WTC11 (cell line): ENCODE measurements around the gene PIGV. TPM values are rescaled to one million over a fixed set of nuclear protein-coding genes. Genes with fewer than 3 reads are reported as not detected.

Experiments used
- ATAC-seq: fragments of 200-7000 bp; cut with Tn5 transposase; 2 replicates; pipeline ENCODE4 v1.10.0; 2021; ENCODE audit warnings: mild to moderate bottlenecking, moderate library complexity
- CTCF ChIA-PET: fragments of 300-600 bp; sonication (Branson Sonifier 250); formaldehyde crosslinking; loops from one replicate; lab custom pipeline; 2021; ENCODE audit warnings: antibody characterized with exemption; lab: Charles Lee
- POLR2A ChIA-PET: fragments of 350-600 bp; sonication (Branson Sonifier 250); formaldehyde crosslinking; loops from one replicate; lab custom pipeline; 2021; ENCODE audit warnings: antibody characterized with exemption; lab: Charles Lee
- DNase-seq: peaks from one replicate; pipeline ENCODE4 v3.0.0; 2021; ENCODE audit warnings: low spot score
- H3K27ac Mint-ChIP-seq: 2 replicates; pipeline ENCODE4 v1.8.0; 2021; ENCODE audit warnings: mixed read lengths
- H3K27me3 Mint-ChIP-seq: 2 replicates; pipeline ENCODE4 v1.8.0; 2021; ENCODE audit warnings: low read depth, mild to moderate bottlenecking, moderate library complexity, mixed read lengths
- H3K36me3 Mint-ChIP-seq: 2 replicates; pipeline ENCODE4 v1.8.0; 2021; ENCODE audit warnings: mixed read lengths
- H3K4me1 Mint-ChIP-seq: 2 replicates; pipeline ENCODE4 v1.8.0; 2022; ENCODE audit warnings: mixed read lengths
- H3K4me3 Mint-ChIP-seq: 2 replicates; pipeline ENCODE4 v1.8.0; 2021; ENCODE audit warnings: mild to moderate bottlenecking, moderate library complexity, mixed read lengths
- H3K9me3 Mint-ChIP-seq: 2 replicates; pipeline ENCODE4 v1.8.0; 2021; ENCODE audit warnings: mixed read lengths
- CBFB ChIP-seq: sonication (generic); formaldehyde crosslinking; IDR thresholded peaks from 2 replicates; pipeline ENCODE4 v1.8.1; 2022; ENCODE audit warnings: mild to moderate bottlenecking, low read depth, missing genetic modification reagents
- CREB1 ChIP-seq: sonication (generic); formaldehyde crosslinking; IDR thresholded peaks from 2 replicates; pipeline ENCODE4 v1.8.0; 2023; ENCODE audit warnings: mild to moderate bottlenecking, missing genetic modification reagents
- ELF4 ChIP-seq: sonication (generic); formaldehyde crosslinking; IDR thresholded peaks from 2 replicates; pipeline ENCODE4 v1.8.1; 2022; ENCODE audit warnings: low read depth, mild to moderate bottlenecking, moderate library complexity, missing genetic modification reagents
- FOXP1 ChIP-seq: sonication (generic); formaldehyde crosslinking; IDR thresholded peaks from 2 replicates; pipeline ENCODE4 v1.8.0; 2022; ENCODE audit warnings: missing genetic modification reagents, mild to moderate bottlenecking, moderate library complexity, borderline replicate concordance
- HMGXB4 ChIP-seq: sonication (generic); formaldehyde crosslinking; IDR thresholded peaks from 2 replicates; pipeline ENCODE4 v1.8.1; 2023; ENCODE audit warnings: mild to moderate bottlenecking, moderate library complexity, missing genetic modification reagents
- MXD4 ChIP-seq: fragments of 250-450 bp; sonication (Bioruptor Pico); IDR thresholded peaks from 2 replicates; pipeline ENCODE4 v1.8.0; 2021; ENCODE audit warnings: mild to moderate bottlenecking, moderate library complexity, borderline replicate concordance
- NR3C1 ChIP-seq: sonication (generic); formaldehyde crosslinking; conservative IDR thresholded peaks from 2 replicates; pipeline ENCODE4 v1.8.1; 2023; ENCODE audit warnings: low read depth, mild to moderate bottlenecking, missing genetic modification reagents
- RELA ChIP-seq: sonication (generic); formaldehyde crosslinking; IDR thresholded peaks from 2 replicates; pipeline ENCODE4 v1.8.1; 2022; ENCODE audit warnings: missing genetic modification reagents, mild to moderate bottlenecking, borderline replicate concordance
- SOX15 ChIP-seq: fragments of 250-450 bp; sonication (Bioruptor Pico); IDR thresholded peaks from 2 replicates; pipeline ENCODE4 v1.9.0; 2021; ENCODE audit warnings: mild to moderate bottlenecking
- SP1 ChIP-seq: sonication (generic); formaldehyde crosslinking; conservative IDR thresholded peaks from 2 replicates; pipeline ENCODE4 v1.8.1; 2022; ENCODE audit warnings: missing genetic modification reagents
- TCF7 ChIP-seq: sonication (generic); formaldehyde crosslinking; IDR thresholded peaks from 2 replicates; pipeline ENCODE4 v1.8.0; 2022; ENCODE audit warnings: mild to moderate bottlenecking, low read depth, missing genetic modification reagents, moderate library complexity
- TEAD1 ChIP-seq: sonication (generic); formaldehyde crosslinking; IDR thresholded peaks from 2 replicates; pipeline ENCODE4 v1.8.0; 2022; ENCODE audit warnings: mild to moderate bottlenecking, missing genetic modification reagents
- ZMAT4 ChIP-seq: fragments of 250-450 bp; sonication (Bioruptor Pico); IDR thresholded peaks from 2 replicates; pipeline ENCODE4 v1.9.0; 2021; ENCODE audit warnings: mild to moderate bottlenecking
- ZNF281 ChIP-seq: sonication (generic); formaldehyde crosslinking; IDR thresholded peaks from 2 replicates; pipeline ENCODE4 v1.8.0; 2023; ENCODE audit warnings: mild to moderate bottlenecking, missing genetic modification reagents
- ZNF423 ChIP-seq: fragments of 250-450 bp; sonication (Bioruptor Pico); IDR thresholded peaks from 2 replicates; pipeline ENCODE4 v2.1.2; 2022; ENCODE audit warnings: mild to moderate bottlenecking, moderate library complexity
- ZNF532 ChIP-seq: fragments of 250-450 bp; sonication (Bioruptor Pico); IDR thresholded peaks from 2 replicates; pipeline ENCODE4 v1.9.0; 2021; ENCODE audit warnings: mild to moderate bottlenecking, borderline replicate concordance
- ZSCAN18 ChIP-seq: fragments of 250-450 bp; sonication (Bioruptor Pico); IDR thresholded peaks from 2 replicates; pipeline ENCODE4 v2.1.2; 2022; ENCODE audit warnings: mild to moderate bottlenecking, moderate library complexity
- total RNA-seq: library from RNA; stranded (reverse); gene quantifications from 3 replicates; pipeline ENCODE4 v1.2.3, GENCODE V29; 2021
- TF ChIP-seq, protein P1 (sequence below): fragments of 250-450 bp; sonication (Bioruptor Pico); conservative IDR thresholded peaks from 2 replicates; pipeline ENCODE4 v1.9.0; 2021; ENCODE audit warnings: mild to moderate bottlenecking
- TF ChIP-seq, protein P2 (sequence below): fragments of 250-450 bp; sonication (Bioruptor Pico); IDR thresholded peaks from 2 replicates; pipeline ENCODE4 v1.9.0; 2021; ENCODE audit warnings: moderate library complexity, mild to moderate bottlenecking, inconsistent platforms, borderline replicate concordance
- TF ChIP-seq, protein P3 (sequence below): fragments of 200-600 bp; IDR thresholded peaks from 2 replicates; pipeline ENCODE4 v1.8.0; 2022; ENCODE audit warnings: antibody characterized with exemption

PIGV gene
- total RNA-seq, 1 experiment from 2014 or later = 15.0 TPM

DNA sequence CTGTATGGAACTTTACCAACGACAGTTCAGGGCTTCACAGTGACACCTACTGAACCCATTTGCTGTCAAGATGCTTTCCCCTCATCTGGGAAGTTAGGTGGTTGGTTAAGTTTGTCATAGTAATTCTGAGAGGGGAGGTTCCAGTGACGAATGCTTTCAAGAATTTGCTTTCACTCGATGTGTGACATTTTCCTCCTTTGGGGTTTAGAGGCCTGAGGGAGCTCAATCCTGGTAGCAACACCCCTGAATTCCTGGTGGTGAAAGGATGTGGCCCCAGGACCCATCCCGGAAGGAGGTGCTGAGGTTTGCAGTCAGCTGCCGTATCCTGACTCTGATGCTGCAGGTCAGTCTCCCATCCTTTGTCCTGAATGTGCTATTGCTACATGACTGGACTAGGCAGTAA is 2.8 kb downstream of the PIGV start:
- TF ChIP-seq FOXP1 (CRISPR knock-in tag) (no peak), ZSCAN18 (no peak), TCF7 (CRISPR knock-in tag) (no peak), ZNF532 (CRISPR knock-in tag) (no peak), NR3C1 (no peak), SOX15 (CRISPR knock-in tag) (no peak), HMGXB4 (CRISPR knock-in tag) (no peak), TEAD1 (CRISPR knock-in tag) (no peak), SP1 (CRISPR knock-in tag) (no peak), ZNF281 (no peak)
- no peak for ATAC-seq
- H3K9me3 Mint-ChIP-seq = no peaks in the 10 kb centered on the region
- no peaks in the 10 kb centered on the region for H3K27me3 Mint-ChIP-seq
- CTCF ChIA-PET = interaction anchor here (0.7 to 5.4 kb wide), 4 partner anchors 72 to 187 kb away, joined by 3 to 110 read pairs (median 6); no protein-coding TSS in a partner anchor
- no peak overlapping the region for H3K4me3 Mint-ChIP-seq
- peaks cover 29% of the 10 kb centered on the region for H3K4me1 Mint-ChIP-seq
- DNase-seq = no peak
- POLR2A ChIA-PET = no interaction called here
- H3K27ac Mint-ChIP-seq = no peak overlapping the region
- H3K36me3 Mint-ChIP-seq = peaks cover 16% of the 10 kb centered on the region

GRCh38 chr1:26791148-26791547 is 3.4 kb downstream of the PIGV start:
- H3K27me3 Mint-ChIP-seq = no peaks in the 10 kb centered on the region
- H3K4me1 Mint-ChIP-seq = peaks cover 23% of the 10 kb centered on the region
- ChIA-PET POLR2A (no interaction called here), CTCF (interaction anchor here (0.7 to 5.4 kb wide), 2 partner anchors 71 to 188 kb away, joined by 3 to 110 read pairs; no protein-coding TSS in a partner anchor)
- no peaks in the 10 kb centered on the region for H3K9me3 Mint-ChIP-seq
- H3K36me3 Mint-ChIP-seq = peaks cover 16% of the 10 kb centered on the region
- H3K4me3 Mint-ChIP-seq = no peak overlapping the region
- ATAC-seq (no peak), DNase-seq (no peak)
- H3K27ac Mint-ChIP-seq = no peak overlapping the region
- TF ChIP-seq SP1 (CRISPR knock-in tag) (no peak), CBFB (CRISPR knock-in tag) (no peak), MXD4 (CRISPR knock-in tag) (no peak), RELA (no peak), CREB1 (CRISPR knock-in tag) (no peak), ZNF423 (CRISPR knock-in tag) (no peak), ELF4 (CRISPR knock-in tag) (no peak), ZMAT4 (no peak)
- TF ChIP-seq, protein P1, sequence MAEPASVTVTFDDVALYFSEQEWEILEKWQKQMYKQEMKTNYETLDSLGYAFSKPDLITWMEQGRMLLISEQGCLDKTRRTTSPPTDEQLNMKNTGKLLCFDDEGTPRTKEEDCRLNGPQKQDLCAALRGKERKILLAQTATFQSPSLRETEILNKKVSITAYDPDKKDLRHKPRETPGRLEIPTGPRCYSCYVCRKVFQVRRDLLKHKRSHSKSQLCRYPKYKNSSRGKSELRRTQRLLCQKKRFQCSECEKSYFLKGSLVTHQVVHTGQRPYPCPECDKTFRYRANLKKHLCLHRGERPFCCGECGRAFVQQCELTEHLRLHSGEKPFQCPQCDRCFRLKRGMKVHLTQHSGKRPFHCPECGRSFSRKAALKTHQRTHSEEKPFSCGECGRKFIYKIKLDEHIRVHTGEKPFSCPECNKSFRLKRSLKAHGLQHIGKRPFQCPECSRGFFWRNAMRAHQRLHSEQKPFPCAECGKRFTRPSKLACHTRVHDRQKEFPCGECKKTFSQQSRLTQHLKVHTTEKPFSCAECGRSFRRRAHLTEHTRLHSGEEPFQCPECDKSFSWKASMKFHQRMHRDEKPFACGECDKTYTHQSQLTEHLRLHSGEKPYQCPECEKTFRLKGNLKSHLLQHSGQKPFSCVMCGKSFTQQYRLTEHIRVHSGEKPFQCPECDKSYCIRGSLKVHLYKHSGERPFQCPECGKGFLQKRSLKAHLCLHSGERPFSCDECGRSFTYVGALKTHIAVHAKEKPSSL (CRISPR knock-in tag) = no peak
- TF ChIP-seq, protein P2, sequence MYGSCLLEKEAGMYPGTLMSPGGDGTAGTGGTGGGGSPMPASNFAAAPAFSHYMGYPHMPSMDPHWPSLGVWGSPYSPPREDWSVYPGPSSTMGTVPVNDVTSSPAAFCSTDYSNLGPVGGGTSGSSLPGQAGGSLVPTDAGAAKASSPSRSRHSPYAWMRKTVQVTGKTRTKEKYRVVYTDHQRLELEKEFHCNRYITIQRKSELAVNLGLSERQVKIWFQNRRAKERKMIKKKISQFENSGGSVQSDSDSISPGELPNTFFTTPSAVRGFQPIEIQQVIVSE (CRISPR knock-in tag) = no peak
- TF ChIP-seq, protein P3, sequence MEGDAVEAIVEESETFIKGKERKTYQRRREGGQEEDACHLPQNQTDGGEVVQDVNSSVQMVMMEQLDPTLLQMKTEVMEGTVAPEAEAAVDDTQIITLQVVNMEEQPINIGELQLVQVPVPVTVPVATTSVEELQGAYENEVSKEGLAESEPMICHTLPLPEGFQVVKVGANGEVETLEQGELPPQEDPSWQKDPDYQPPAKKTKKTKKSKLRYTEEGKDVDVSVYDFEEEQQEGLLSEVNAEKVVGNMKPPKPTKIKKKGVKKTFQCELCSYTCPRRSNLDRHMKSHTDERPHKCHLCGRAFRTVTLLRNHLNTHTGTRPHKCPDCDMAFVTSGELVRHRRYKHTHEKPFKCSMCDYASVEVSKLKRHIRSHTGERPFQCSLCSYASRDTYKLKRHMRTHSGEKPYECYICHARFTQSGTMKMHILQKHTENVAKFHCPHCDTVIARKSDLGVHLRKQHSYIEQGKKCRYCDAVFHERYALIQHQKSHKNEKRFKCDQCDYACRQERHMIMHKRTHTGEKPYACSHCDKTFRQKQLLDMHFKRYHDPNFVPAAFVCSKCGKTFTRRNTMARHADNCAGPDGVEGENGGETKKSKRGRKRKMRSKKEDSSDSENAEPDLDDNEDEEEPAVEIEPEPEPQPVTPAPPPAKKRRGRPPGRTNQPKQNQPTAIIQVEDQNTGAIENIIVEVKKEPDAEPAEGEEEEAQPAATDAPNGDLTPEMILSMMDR = no peak
